Testis (tissue), 3 donors: ENCODE measurements around the gene HS1BP3. TPM values are rescaled to one million over a fixed set of nuclear protein-coding genes. Genes with fewer than 3 reads are reported as not detected.

ENCODE experiments used
- DNase-seq: peaks from one replicate; pipeline ENCODE4 v3.0.0-alpha.2; 2019
- H3K27ac ChIP-seq, 2 donors: fragments of 200-600 bp; sonication (generic); one replicate each; pipeline ENCODE4 v1.5.1; 2019
- H3K27me3 ChIP-seq: fragments of 200-600 bp; sonication (generic); one replicate; pipeline ENCODE4 v1.5.1; 2019
- H3K36me3 ChIP-seq: fragments of 200-600 bp; sonication (generic); one replicate; pipeline ENCODE4 v1.5.1; 2017; ENCODE audit warnings: low read depth; ENCODE audit errors: missing control alignments
- H3K4me1 ChIP-seq: fragments of 200-600 bp; sonication (generic); one replicate; pipeline ENCODE4 v1.5.1; 2019
- H3K4me3 ChIP-seq, 2 donors: fragments of 200-600 bp; sonication (generic); one replicate each; pipeline ENCODE4 v1.5.1; 2017 to 2019
- H3K9me3 ChIP-seq: fragments of 200-600 bp; sonication (generic); one replicate; pipeline ENCODE4 v1.5.1; 2017
- POLR2A ChIP-seq: fragments of 450-650 bp; IDR thresholded peaks from one replicate; pipeline ENCODE4 v1.6.1; 2017; ENCODE audit warnings: antibody characterized with exemption, mild to moderate bottlenecking, moderate library complexity
- WGBS, 2 donors: methylation state at CpG; one replicate each; pipeline ENCODE4 v1.1.5; 2018; 5-methylcytosine and 5-hydroxymethylcytosine counted together
- intact Hi-C: fragments of 100-400 bp; cut with DNase I; formaldehyde crosslinking; loops from one replicate; pipeline ENCODE4 v1.15.1; 2023; ENCODE audit warnings: low total_unique reads
- polyA plus RNA-seq: library from polyadenylated mRNA; stranded (reverse); fragments of 350-450 nt; fragmentation: Illumina TruSeq; extraction: RNeasy Lipid Tissue Mini Kit (QIAGEN cat#74804); gene quantifications from one replicate; pipeline ENCODE4 v1.2.3, GENCODE V29; 2014; ENCODE audit warnings: low read depth, low replicate concordance; ENCODE audit not compliant: insufficient read depth
- total RNA-seq, 2 donors: library from RNA; depleted of rRNA; stranded (reverse); fragments of >200 nt; gene quantifications; one replicate each; pipeline ENCODE4 v1.2.3, GENCODE V29; 2016
- TF ChIP-seq, protein P1 (sequence below), 3 experiments: fragments of 450-650 bp in 2 of 3; fragments of 200-600 bp in 1 of 3; sonication (generic) in 1 of 3; IDR thresholded peaks; one replicate each; pipeline ENCODE4 v1.5.1; 2016 to 2019; ENCODE audit warnings: antibody characterized with exemption in 3 of 3, mild to moderate bottlenecking in 2 of 3, moderate library complexity in 1 of 3

The HS1BP3 gene
- total and polyA plus RNA-seq, 3 donors from 2014 or later, result 23.5 to 31.6 (median 25.0) TPM

DNA sequence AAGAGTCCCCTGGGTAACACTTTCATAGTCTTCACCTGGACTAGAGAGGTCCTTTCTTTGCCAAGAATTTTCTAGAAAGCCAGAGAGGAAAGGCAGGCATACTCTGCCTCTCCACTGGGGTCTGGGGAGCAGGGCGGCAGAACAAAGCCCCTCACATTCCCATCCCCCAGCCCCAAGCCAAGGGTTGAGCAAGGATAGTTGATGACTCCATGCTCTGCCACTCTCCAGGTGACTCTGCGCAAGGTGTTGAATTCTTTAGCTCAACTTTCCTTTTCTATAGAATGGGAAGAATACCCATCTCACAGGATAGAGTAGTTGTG lies 13.1 kb upstream of the HS1BP3 start:
- no peak for DNase-seq
- no peaks in the 10 kb centered on the region for H3K9me3 ChIP-seq
- no peaks in the 10 kb centered on the region for H3K36me3 ChIP-seq
- TF ChIP-seq POLR2A, result no peak
- TF ChIP-seq, protein P1, sequence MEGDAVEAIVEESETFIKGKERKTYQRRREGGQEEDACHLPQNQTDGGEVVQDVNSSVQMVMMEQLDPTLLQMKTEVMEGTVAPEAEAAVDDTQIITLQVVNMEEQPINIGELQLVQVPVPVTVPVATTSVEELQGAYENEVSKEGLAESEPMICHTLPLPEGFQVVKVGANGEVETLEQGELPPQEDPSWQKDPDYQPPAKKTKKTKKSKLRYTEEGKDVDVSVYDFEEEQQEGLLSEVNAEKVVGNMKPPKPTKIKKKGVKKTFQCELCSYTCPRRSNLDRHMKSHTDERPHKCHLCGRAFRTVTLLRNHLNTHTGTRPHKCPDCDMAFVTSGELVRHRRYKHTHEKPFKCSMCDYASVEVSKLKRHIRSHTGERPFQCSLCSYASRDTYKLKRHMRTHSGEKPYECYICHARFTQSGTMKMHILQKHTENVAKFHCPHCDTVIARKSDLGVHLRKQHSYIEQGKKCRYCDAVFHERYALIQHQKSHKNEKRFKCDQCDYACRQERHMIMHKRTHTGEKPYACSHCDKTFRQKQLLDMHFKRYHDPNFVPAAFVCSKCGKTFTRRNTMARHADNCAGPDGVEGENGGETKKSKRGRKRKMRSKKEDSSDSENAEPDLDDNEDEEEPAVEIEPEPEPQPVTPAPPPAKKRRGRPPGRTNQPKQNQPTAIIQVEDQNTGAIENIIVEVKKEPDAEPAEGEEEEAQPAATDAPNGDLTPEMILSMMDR (IDR thresholded peaks at IDR 0.05), result no peak
- no peak overlapping the region for H3K27ac ChIP-seq
- intact Hi-C loops, result no loop called here
- H3K4me1 ChIP-seq, result peaks cover 14% of the 10 kb centered on the region
- WGBS, 2 donors, result 42 to 76% methylated on average over 2 of the region's 2 CpGs
- H3K4me3 ChIP-seq, result no peak overlapping the region
- H3K27me3 ChIP-seq, result no peaks in the 10 kb centered on the region

DNA sequence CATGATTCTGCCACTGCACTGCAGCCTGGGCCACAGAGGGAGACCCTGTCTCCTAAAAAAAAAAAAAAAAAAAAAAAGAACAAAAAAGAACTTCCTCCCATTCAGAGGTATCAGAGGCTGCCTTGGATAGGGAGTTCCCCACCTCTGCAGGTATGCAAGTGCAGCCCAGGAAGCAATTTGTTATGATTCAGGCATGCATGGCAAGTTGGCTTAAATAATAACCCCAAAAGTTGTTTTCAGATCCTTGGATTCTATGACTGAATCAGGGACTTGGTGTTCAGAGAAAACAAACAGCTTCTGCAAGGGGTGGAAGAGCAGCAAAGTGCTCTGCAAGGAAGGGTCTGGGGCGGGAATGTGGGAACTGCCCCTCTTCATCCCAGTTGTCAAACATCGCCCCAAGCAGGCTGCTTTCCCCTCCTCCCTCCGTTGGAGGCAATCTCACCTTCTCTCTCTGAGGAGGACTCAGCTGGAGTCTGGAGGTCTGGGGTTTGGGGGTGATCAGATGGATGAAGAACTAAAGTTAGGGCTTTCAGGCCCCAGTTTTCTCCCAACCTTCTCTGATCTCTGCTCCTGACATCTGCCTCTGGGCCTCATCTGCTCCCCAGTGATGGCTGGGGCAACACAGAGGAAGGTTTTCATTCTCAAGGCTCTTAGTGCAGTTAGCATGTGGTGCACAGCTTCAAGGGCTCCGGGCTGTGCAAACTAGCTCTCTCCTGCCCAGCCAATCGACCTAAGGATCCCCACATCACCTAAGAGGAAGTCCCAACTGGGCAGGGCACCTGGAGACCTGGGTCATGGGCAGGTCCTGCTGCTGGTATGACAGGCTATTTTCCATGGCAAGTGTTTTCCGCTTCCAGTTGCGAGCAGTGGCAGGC lies 12.5 kb upstream of the HS1BP3 start:
- TF ChIP-seq, protein P1 (IDR thresholded peaks at IDR 0.05), result no peak
- TF ChIP-seq POLR2A, result no peak
- DNase-seq, result no peak
- no peak overlapping the region for H3K27ac ChIP-seq
- H3K4me3 ChIP-seq, result no peak overlapping the region
- H3K9me3 ChIP-seq, result no peaks in the 10 kb centered on the region
- no peaks in the 10 kb centered on the region for H3K36me3 ChIP-seq
- intact Hi-C loops, result loop anchor here (2.0 kb wide), 1 partner anchor 299 kb away; no protein-coding TSS in a partner anchor
- WGBS, 2 donors, result 50 to 57% methylated on average over 7 of the region's 7 CpGs
- H3K4me1 ChIP-seq, result peaks cover 14% of the 10 kb centered on the region
- no peaks in the 10 kb centered on the region for H3K27me3 ChIP-seq

DNA sequence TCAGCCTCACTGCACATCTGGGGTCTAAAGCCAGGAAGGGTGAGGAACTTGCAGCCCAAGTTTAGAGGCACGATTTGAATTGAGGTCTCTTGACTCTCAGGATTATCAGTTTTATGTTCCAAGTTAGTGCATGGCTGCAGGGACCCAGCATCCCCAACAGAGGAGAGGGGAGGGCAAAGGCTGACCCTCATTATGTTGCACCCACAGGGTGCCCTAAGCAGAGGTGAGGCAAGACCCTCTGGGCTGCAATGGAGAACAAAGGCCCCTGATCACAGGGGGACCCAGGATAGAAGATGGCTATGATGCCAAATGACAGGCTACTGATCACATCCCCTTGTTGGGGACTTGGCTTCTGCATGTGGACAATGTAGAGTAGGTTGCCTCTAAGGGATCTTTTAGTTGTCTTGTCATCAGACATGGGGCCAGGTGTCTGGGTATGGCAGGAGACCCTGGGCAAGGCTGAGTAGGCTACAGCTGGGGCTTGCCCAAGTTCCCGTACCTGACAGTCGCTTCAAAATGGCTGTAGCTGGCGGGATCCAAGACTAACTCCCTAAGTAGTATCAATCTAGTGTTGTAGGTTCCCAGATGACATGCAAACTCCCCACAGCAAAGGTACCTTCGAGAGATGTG lies 11.5 kb upstream of the HS1BP3 start:
- no peak overlapping the region for H3K4me3 ChIP-seq
- intact Hi-C loops, result loop anchor here (2.0 kb wide), 1 partner anchor 300 kb away; no protein-coding TSS in a partner anchor
- H3K4me1 ChIP-seq, result peaks cover 14% of the 10 kb centered on the region
- TF ChIP-seq, protein P1 (IDR thresholded peaks at IDR 0.05), result no peak
- no peak for TF ChIP-seq POLR2A
- H3K27me3 ChIP-seq, result no peaks in the 10 kb centered on the region
- no peaks in the 10 kb centered on the region for H3K9me3 ChIP-seq
- H3K27ac ChIP-seq, result no peak overlapping the region
- no peak for DNase-seq
- WGBS, 2 donors, result 80 to 85% methylated on average over 1 to 5 of the region's 5 CpGs
- H3K36me3 ChIP-seq, result no peaks in the 10 kb centered on the region

DNA sequence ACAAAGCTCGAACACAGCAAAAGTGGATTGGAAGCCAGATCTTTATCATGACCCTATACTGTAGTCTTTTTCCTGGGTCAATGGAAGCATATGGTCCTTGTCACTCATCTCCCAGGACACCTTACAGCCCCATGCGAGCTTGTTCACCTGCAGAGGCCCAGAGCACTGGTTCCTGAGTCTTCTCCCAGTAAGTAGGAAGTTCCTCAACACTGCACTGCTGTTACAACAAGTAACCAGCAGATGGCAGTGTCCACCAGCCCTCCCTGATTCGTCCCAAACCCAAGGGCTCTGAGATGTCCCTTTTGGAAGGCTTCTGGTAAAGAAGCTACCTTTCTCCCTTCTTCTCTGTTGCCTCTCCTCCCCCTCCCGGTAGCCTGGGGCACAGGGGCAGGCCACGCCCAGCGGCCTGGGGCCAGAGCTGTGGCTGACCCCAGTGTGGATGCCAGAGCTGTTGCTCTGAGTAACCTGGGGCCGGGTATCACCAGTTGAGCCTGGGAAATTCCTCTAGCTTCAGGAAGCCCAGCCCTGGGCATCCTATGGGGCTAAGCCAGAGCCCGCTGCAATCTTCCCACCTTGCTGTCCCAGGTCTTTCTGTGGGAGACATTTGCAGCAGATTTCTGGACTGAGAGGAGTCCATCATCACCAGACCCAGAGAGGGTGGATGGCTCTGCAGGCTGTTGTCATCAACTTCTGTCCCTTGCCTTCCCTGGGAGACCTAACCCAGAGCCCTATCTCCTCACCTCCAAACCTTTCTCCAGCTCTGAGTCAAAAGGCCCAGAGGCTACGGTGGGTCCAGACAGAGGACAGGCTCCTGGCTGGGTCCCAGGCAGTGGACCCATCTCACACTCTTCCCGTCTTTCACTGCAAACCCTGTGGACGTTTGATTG lies 10.8 kb upstream of the HS1BP3 start:
- intact Hi-C loops, result loop anchor here (2.0 kb wide), 1 partner anchor 301 kb away; no protein-coding TSS in a partner anchor
- peak; percentile 75 for DNase-seq
- no peak overlapping the region for H3K27ac ChIP-seq
- WGBS, 2 donors, result 41 to 53% methylated on average over 11 of the region's 11 CpGs
- H3K27me3 ChIP-seq, result no peaks in the 10 kb centered on the region
- no peak for TF ChIP-seq POLR2A
- TF ChIP-seq, protein P1 (IDR thresholded peaks at IDR 0.05), result peak; percentile 88 to 96 (median 95)
- peaks cover 12% of the 10 kb centered on the region for H3K4me1 ChIP-seq
- H3K4me3 ChIP-seq, result no peak overlapping the region
- no peaks in the 10 kb centered on the region for H3K36me3 ChIP-seq
- no peaks in the 10 kb centered on the region for H3K9me3 ChIP-seq
